Heart right ventricle (tissue), 16 donors: Measurements from ENCODE around the gene IDH2. TPM values are rescaled to one million over a fixed set of nuclear protein-coding genes. Genes with fewer than 3 reads are reported as not detected.
A peak's percentile ranks its signal among the peaks of the same experiment; 100 is the strongest.

Experiments
- ATAC-seq, 8 donors: fragments of 200-7000 bp; cut with Tn5 transposase; one replicate each; pipeline ENCODE4 v1.9.1; 2020; ENCODE audit warnings: mild to moderate bottlenecking in 8 of 8, moderate library complexity in 8 of 8, moderate number of reproducible peaks in 1 of 8
- DNase-seq, 2 donors: peaks; one replicate each; pipeline ENCODE4 v3.0.0-alpha.2; 2020
- H3K27ac ChIP-seq, 10 donors: fragments of 200-600 bp; sonication (generic) in 2 of 10; one replicate each; pipeline versions ENCODE4 v1.5.0 to v1.8.0; 2020 to 2022; ENCODE audit warnings: mild to moderate bottlenecking in 3 of 10
- H3K27me3 ChIP-seq, 7 donors: fragments of 200-600 bp; one replicate each; pipeline ENCODE4 v1.8.0; 2021 to 2022; ENCODE audit warnings: mild to moderate bottlenecking in 2 of 7
- H3K36me3 ChIP-seq, 9 donors: fragments of 200-600 bp; sonication (generic) in 1 of 9; one replicate each; pipeline versions ENCODE4 v1.5.0 to v1.8.0; 2020 to 2022; ENCODE audit warnings: mild to moderate bottlenecking in 2 of 9
- H3K4me1 ChIP-seq, 9 donors: fragments of 200-600 bp; sonication (generic) in 1 of 9; one replicate each; pipeline versions ENCODE4 v1.5.0 to v1.8.0; 2020 to 2022; ENCODE audit warnings: mild to moderate bottlenecking in 4 of 9
- H3K4me3 ChIP-seq, 10 donors: fragments of 200-600 bp; sonication (generic) in 2 of 10; one replicate each; pipeline versions ENCODE4 v1.5.0 to v1.8.0; 2020 to 2022; ENCODE audit warnings: mild to moderate bottlenecking in 7 of 10, moderate library complexity in 2 of 10
- H3K9me3 ChIP-seq, 11 donors: fragments of 200-600 bp in 10 of 11; sonication (generic) in 2 of 11; one replicate each; pipeline versions ENCODE4 v1.5.0 to v1.8.0; 2013 to 2022; ENCODE audit warnings: mild to moderate bottlenecking in 2 of 11, control low read depth in 1 of 11, moderate library complexity in 1 of 11
- CTCF ChIP-seq, 9 donors: fragments of 200-600 bp; sonication (generic) in 2 of 9; IDR thresholded peaks; one replicate each; pipeline versions ENCODE4 v1.5.0 to v1.8.0; 2021 to 2022; ENCODE audit warnings: antibody characterized with exemption in 9 of 9, mild to moderate bottlenecking in 5 of 9, moderate library complexity in 1 of 9
- WGBS, 2 donors: extraction: QIAGEN DNeasy Blood & Tissue Kit; methylation state at CpG; one replicate each; pipeline ENCODE4 v1.1.7; 2013; ENCODE audit warnings: inconsistent platforms in 1 of 2; 5-methylcytosine and 5-hydroxymethylcytosine counted together
- intact Hi-C, 10 donors: fragments of 100-400 bp; cut with DNase I; formaldehyde crosslinking; loops; one replicate each; pipeline versions ENCODE4 v1.11.1 to v1.14.2; 2022
- polyA plus RNA-seq, 2 donors: library from polyadenylated mRNA; stranded (reverse); fragments of 200-250 nt; gene quantifications; one replicate each; pipeline ENCODE4 v1.2.3, GENCODE V29; 2013
- total RNA-seq, 10 donors: library from RNA; stranded (reverse); fragmentation: NEBNext Ultra II Directional in 3 of 10; extraction: Animal tissue kit (Norgen Biotek cat#: 25700) in 3 of 10; gene quantifications; one replicate each; pipeline versions ENCODE4 v1.2.1 to v1.2.4, GENCODE V29; 2021 to 2023
- donor health status: Arrhythmogenic right ventricular cardiomyopathy.
- donor health status: ischemic (EF 13 %, LVEDD 7.1; RV severe dilation, severe dysfunction).
- donor health status: healthy with polysubstance abuse.
- donor health status: DM: no; HTN: yes; CAD: no.
- donor health status: DM: no; HTN: no; CAD: no.
- donor health status: ischemic (EF 25% LVEDD 6.9; RV normal size, moderate dysfunction).
- donor health status: ischemic (EF 25% LVEDD 5.7; RV mildly dilated, moderate dysfunction).
- donor health status: healthy.
- donor health status: DM: yes; HTN: yes; CAD: no.
- donor health status: Ischemic cardiomyopathy.
- donor health status: ischemic (EF 35%, LVEDD 5.7; RV mildly dilated, moderate dysfunction).
- donor health status: nonischemic (EF 11% LVEDD 7.7; RV severe dilation, severe dysfunction).
- donor health status: DM: yes; HTN: yes; CAD: no.
- donor health status: PGD.
- donor health status: ischemic (EF 29% LVEDD 5.4; RV normal size, mild dysfunction).
- donor health status: nonischemic (EF 23%, LVEDD 6.1; RV moderate dilation, normal function).

IDH2 gene
- total and polyA plus RNA-seq, 12 donors, result 279 to 1,135 (median 923) TPM

- Histone ChIP-seq H3K4me3 (no peak overlapping the region), H3K27ac (no peak overlapping the region), H3K9me3 (no peaks in the 10 kb centered on the region), H3K27me3 (no peaks in the 10 kb centered on the region), H3K36me3 (peaks cover 0 to 43% (median 0%) of the 10 kb centered on the region in 9 donors), H3K4me1 (peaks cover 10 to 61% (median 36%) of the 10 kb centered on the region in 9 donors)
- intact Hi-C loops, result loop anchor here in 8 of 10 donors (5.0 to 10.0 kb wide), 2 partner anchors 63 to 66 kb away; partner anchors contain the start of gene ZNF710 (in 8 of the 8)
- ATAC-seq (no peak), DNase-seq (no peak)
- WGBS, 2 donors, result 95 to 96% methylated on average over 37 of the region's 37 CpGs
- no peak for TF ChIP-seq CTCF (IDR thresholded peaks at IDR 0.05)
Measured at GRCh38 chr15:90067953-90068606, 34.2 kb downstream of the IDH2 start.

- Histone ChIP-seq H3K27me3 (no peaks in the 10 kb centered on the region), H3K36me3 (peaks cover 0 to 35% (median 0%) of the 10 kb centered on the region in 9 donors), H3K4me1 (peaks cover 11 to 68% (median 43%) of the 10 kb centered on the region in 9 donors), H3K9me3 (no peaks in the 10 kb centered on the region), H3K27ac (peak overlapping the region in 1 of 10 donors; percentile 95), H3K4me3 (no peak overlapping the region)
- WGBS, 2 donors, result 93 to 95% methylated on average over 51 to 55 of the region's 55 CpGs
- intact Hi-C loops, result loop anchor here in 8 of 10 donors (5.0 to 10.0 kb wide), 2 partner anchors 63 to 65 kb away; partner anchors contain the start of gene ZNF710 (in 8 of the 8)
- peak in 1 of 8 donors; percentile 13 for ATAC-seq
- DNase-seq, result no peak
- TF ChIP-seq CTCF (IDR thresholded peaks at IDR 0.05), result no peak
Measured at GRCh38 chr15:90067181-90067952, 34.9 kb downstream of the IDH2 start.

- intact Hi-C loops, result loop anchor here in 8 of 10 donors (5.0 to 10.0 kb wide), 2 partner anchors 61 to 63 kb away; partner anchors contain the start of gene ZNF710 (in 8 of the 8)
- Histone ChIP-seq H3K27me3 (no peaks in the 10 kb centered on the region), H3K4me1 (peaks cover 12 to 73% (median 52%) of the 10 kb centered on the region in 9 donors), H3K27ac (peak overlapping the region; percentile 27 to 95 (median 84)), H3K36me3 (peaks cover 0 to 26% (median 0%) of the 10 kb centered on the region in 9 donors), H3K4me3 (no peak overlapping the region), H3K9me3 (no peaks in the 10 kb centered on the region)
- no peak for ATAC-seq
- 81 to 82% methylated on average over 7 of the region's 7 CpGs for WGBS, 2 donors
- no peak for DNase-seq
- no peak for TF ChIP-seq CTCF (IDR thresholded peaks at IDR 0.05)
Measured at GRCh38 chr15:90065682-90066049, 36.6 kb downstream of the IDH2 start.
